T-helper 2 cell (primary cell): ENCODE data around the gene MINDY4.

Experiments used
- DNase-seq, 5 experiments: peaks; one replicate each; pipeline versions ENCODE4 v3.0.0 to v3.0.0-alpha.2; 2012 to 2022

The MINDY4 gene

GRCh38 chr7:30859940-30860496, 88.8 kb downstream of the MINDY4 start:
- no peak for DNase-seq

- no peak for DNase-seq
Observed at GRCh38 chr7:30861612-30862011, 90.4 kb downstream of the MINDY4 start.

- DNase-seq, result no peak
Observed at GRCh38 chr7:30862995-30863705, 91.9 kb downstream of the MINDY4 start.

- DNase-seq, result no peak
Observed at GRCh38 chr7:30863706-30864035, 92.5 kb downstream of the MINDY4 start.

DNA sequence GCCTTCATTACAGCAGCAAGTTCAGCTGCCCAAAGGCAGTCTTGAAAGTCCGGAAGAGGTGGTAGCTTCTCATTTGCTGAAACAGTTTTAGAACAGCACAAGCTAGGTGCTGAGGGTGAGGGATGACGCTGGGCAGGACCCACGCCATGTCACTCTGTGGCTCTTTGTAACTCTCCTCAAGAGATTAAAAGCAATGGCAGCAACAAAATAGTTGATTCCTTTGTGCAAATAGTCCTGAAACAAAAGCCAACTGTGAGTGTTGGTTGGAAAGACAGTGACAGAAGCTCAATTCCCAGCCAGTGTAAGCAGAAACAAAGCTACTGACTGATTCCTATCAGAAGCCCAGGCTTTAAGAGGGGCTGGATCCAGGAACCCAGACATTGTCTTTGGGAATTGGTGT, 92.9 kb downstream of the MINDY4 start:
- DNase-seq, result no peak

GRCh38 chr7:30865076-30865475, 93.9 kb downstream of the MINDY4 start:
- no peak for DNase-seq

GRCh38 chr7:30865821-30866220, 94.6 kb downstream of the MINDY4 start:
- DNase-seq, result no peak

DNA sequence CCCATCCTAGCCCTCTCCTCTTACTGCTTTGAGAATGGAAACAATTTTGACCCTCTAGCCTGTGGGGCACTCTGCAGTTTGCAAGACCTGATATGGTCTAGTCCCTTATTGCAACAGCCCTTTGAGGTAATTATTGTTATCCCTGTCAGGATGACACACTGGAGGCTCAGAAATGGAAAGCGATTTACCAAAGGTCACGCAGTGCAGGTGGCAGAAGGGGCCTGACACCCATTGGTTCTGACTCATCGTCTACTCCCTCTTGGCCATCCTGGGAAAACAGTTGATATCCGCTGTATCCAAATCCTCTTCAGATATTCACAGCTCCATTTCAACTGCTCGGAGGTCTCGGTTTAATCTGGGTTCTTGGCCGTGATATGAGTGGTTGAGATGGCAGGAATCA, 95.7 kb downstream of the MINDY4 start:
- DNase-seq, result no peak

- no peak for DNase-seq
Observed at GRCh38 chr7:30867483-30867882, 96.3 kb downstream of the MINDY4 start.

DNA sequence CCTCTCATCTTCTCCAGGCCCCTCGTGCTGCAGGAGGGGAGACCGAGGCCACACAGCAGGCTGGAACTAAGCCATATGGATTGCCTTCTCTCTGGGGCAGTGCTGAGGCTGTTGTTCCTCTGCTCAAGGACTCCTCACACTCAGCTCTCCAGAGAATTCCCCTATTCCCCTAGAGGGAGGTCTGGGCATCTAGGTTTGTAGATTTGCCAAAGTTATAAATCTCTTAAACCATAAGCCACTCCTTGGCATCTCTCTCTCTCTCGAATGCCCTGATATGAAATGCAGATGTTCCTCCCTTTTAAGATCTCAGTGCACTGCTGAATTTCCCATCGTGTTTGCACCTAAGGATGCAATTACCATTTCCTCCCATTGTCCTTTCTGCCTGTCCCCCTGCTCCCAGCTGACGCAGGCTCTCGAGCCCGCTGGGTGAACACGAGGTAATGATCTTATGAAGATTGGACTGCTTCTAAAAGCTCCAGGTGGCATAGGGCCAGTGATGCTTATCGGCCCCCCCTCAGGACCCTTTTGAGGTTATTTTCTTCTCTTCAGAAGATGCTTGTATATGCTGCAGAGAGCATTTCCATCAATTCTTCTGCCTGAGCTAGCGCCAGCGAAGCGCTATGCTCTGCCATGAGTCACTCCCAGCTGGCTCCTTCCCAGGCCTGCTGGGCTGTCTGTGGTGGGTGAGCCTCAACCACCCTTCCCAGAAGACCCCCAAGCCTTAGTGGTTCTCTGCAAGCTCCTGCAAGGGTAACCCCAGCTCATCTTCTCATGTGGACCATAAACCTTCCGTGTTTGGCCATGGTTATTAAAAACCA, 98.8 kb downstream of the MINDY4 start:
- no peak for DNase-seq

DNA sequence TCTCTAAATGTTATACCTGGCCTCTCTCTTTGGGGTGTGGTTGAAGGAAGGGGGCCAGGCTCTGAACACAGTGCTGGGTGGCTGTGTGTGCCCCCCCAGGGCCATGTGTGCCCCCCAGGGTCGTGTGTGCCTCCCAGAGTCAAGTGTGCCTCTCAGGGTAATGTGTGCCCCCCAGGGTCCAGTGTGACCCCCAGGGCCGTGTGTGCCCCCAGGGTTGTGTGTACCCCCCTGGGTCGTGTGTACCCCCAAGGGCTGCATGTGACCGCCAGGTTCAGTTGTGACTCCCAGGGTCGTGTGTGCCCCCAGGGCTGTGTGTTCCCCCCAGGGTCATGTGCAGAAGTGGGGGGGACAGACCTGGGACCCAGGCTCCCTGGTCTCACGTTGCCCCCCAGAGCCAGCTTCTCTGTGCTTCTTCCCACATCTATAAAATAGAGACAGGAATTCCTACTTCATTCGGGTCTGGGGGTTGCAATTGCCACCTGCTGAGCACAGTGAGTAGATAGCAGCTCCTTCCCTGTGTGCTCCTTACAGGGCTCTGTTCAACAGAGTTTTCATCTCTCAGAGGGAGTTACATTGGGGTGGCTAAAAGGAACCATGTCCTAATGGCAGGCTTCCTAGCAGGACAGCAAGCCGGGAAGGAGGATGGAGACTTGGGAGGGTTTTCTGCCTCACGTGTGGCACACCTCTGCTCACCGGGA, 99.8 kb downstream of the MINDY4 start:
- DNase-seq, result no peak

- no peak for DNase-seq
Observed at GRCh38 chr7:30871655-30872054, 100.4 kb downstream of the MINDY4 start.

DNA sequence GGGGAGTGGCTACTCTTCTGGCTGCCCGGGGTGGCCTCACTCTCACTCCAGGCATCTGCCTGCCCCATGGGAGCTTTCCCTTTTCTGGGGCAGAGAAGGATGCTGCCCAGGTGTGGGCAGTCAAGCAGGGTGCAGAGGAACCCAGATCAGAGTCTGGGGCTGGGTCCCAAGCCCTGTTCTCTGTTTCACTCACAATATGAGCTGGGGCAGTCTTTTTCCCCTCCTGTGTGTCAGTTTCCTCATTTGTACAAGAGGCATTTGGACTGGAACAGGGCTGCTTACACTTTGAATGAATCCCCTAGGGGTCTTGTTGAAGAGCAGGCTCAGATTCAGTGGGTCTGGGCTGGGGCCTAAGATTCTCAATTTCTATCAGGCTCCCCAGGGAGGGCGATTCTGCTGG, 102.0 kb downstream of the MINDY4 start:
- no peak for DNase-seq

- DNase-seq, result no peak
Observed at GRCh38 chr7:30873656-30874055, 102.4 kb downstream of the MINDY4 start.

- DNase-seq, result peak in 1 of 5 experiments; percentile 16
Observed at GRCh38 chr7:30874656-30875302, 103.6 kb downstream of the MINDY4 start.

DNA sequence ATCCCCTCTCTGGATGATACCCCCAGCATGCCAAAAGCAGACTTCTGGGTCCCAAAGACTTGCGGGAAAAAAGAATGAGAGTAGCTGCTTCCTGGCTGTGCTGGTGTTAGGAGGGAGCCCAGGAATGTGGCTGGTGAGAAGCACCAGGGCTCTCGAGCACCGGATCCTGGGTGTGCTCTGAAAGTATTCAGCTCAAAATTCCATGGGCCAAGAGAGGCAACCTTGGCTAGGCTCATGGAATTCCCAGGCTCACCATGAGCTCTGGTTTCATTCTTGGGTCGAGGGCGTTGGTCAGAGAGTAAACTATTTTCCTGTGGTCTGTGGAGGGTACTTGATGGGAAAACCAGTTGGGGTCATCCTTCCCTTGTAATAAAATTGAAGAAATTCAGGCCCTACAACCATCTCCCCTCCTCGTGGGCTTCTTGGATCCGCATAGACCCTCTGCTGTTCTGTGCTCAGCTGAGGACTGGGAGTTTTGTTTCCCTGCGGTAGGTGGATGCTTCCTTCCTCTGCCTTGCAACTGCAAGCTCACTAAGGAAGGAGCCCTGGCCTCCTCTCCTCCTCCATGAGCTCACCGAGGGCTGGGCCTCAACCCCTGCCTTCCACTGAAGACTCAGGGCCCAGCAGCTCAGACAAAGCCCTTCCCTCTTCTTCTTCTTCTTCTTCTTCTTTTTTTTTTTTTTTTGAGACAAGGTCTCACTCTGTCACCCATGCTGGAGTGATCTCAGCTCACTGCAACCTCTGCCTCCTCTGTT, 106.0 kb downstream of the MINDY4 start:
- no peak for DNase-seq

DNA sequence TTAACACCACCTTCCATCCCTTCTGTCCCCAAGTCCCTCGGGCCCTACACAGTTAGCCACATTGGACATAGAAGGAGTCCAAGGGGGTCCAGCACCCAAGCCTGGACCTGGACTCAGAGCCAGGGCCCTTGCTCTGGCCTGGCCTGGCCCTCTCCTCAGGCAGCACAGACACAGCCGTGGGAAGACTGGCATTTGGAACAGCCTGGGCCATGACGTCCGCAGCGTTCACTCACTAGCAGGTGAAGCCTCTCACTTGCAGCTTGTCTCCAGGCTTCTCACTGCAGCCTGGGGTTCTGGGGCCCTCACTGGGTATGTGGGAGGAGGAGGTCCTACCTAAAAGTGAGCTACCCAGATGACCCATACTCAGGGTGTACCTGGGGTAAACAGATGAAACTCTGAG, 106.8 kb downstream of the MINDY4 start:
- no peak for DNase-seq

GRCh38 chr7:30879139-30880124, 108.2 kb downstream of the MINDY4 start:
- DNase-seq, result no peak

GRCh38 chr7:30880125-30880720, 109.0 kb downstream of the MINDY4 start:
- no peak for DNase-seq

DNA sequence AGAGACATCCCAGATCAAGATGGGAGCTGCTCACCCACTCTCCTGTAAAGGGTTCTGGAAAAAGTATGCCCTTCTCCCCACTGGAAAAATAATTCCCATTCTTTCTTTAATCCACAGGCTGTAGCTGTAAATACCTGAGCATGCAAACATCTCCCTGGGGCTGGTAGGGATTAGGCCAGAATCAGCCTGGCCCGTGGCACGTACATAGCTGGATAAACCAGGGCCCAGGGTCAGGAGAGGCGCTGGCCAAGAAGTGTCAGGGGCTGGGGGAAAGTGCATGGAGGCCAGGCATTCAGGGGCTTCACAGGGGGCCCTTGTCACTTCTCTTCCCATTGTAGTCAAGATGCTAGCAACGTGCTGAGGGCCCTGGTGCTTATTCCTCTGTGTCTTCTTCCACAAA, 109.7 kb downstream of the MINDY4 start:
- no peak for DNase-seq
